GM23248 (cell line): ENCODE measurements around the gene CLCN3. TPM values are rescaled to one million over a fixed set of nuclear protein-coding genes. Genes with fewer than 3 reads are reported as not detected.
A peak's percentile ranks its signal among the peaks of the same experiment; 100 is the strongest.

ENCODE experiments used
- DNase-seq: peaks from one replicate; pipeline ENCODE4 v3.0.0-alpha.2; 2015
- H2AFZ ChIP-seq: fragments of 200-600 bp; sonication (generic); 2 replicates; pipeline ENCODE4 v1.6.1; 2016; ENCODE audit warnings: antibody characterized with exemption
- H3F3A ChIP-seq: fragments of 200-600 bp; sonication (generic); 2 replicates; pipeline ENCODE4 v1.6.1; 2016; ENCODE audit warnings: mild to moderate bottlenecking, antibody characterized with exemption, mixed run types; ENCODE audit not compliant: insufficient read depth
- H3K27ac ChIP-seq: fragments of 200-600 bp; sonication (generic); 2 replicates; pipeline ENCODE4 v1.5.1; 2016; ENCODE audit warnings: mild to moderate bottlenecking
- H3K27me3 ChIP-seq: fragments of 200-600 bp; sonication (generic); replicated peaks from 2 replicates; pipeline ENCODE4 v1.6.1; 2016; ENCODE audit warnings: mild to moderate bottlenecking; ENCODE audit not compliant: insufficient read depth
- H3K36me3 ChIP-seq: fragments of 200-600 bp; sonication (generic); 2 replicates; pipeline ENCODE4 v1.6.1; 2016; ENCODE audit warnings: low read depth, mild to moderate bottlenecking
- H3K4me1 ChIP-seq: fragments of 200-600 bp; sonication (generic); 2 replicates; pipeline ENCODE4 v1.6.1; 2016; ENCODE audit warnings: mild to moderate bottlenecking; ENCODE audit not compliant: insufficient read depth
- H3K4me2 ChIP-seq: fragments of 200-600 bp; sonication (generic); one replicate; pipeline ENCODE4 v1.6.1; 2016; ENCODE audit warnings: mild to moderate bottlenecking; ENCODE audit not compliant: unreplicated experiment
- H3K4me3 ChIP-seq: fragments of 200-600 bp; sonication (generic); 2 replicates; pipeline ENCODE4 v1.5.1; 2016; ENCODE audit warnings: mild to moderate bottlenecking
- H3K79me2 ChIP-seq: fragments of 200-600 bp; sonication (generic); 2 replicates; pipeline ENCODE4 v1.6.1; 2016; ENCODE audit warnings: mild to moderate bottlenecking; ENCODE audit not compliant: insufficient read depth
- H3K9ac ChIP-seq: fragments of 200-600 bp; sonication (generic); 2 replicates; pipeline ENCODE4 v1.6.1; 2016; ENCODE audit warnings: mild to moderate bottlenecking
- H3K9me2 ChIP-seq: fragments of 200-600 bp; sonication (generic); 2 replicates; pipeline ENCODE4 v1.6.1; 2016; ENCODE audit warnings: mixed run types, mild to moderate bottlenecking, moderate library complexity; ENCODE audit not compliant: insufficient read depth
- H3K9me3 ChIP-seq: fragments of 200-600 bp; sonication (generic); one replicate; pipeline ENCODE4 v1.6.1; 2017; ENCODE audit warnings: low read depth
- H4K20me1 ChIP-seq: fragments of 200-600 bp; sonication (generic); 2 replicates; pipeline ENCODE4 v1.6.0; 2016; ENCODE audit not compliant: insufficient read depth
- EZH2 ChIP-seq: fragments of 200-600 bp; sonication (generic); IDR thresholded peaks from 2 replicates; pipeline ENCODE4 v1.6.1; 2018; ENCODE audit warnings: antibody characterized with exemption, mild to moderate bottlenecking; ENCODE audit not compliant: insufficient read depth, poor library complexity, severe bottlenecking
- EZH2phosphoT487 ChIP-seq: fragments of 200-600 bp; sonication (generic); IDR thresholded peaks from 2 replicates; pipeline ENCODE4 v1.6.1; 2018; ENCODE audit warnings: antibody characterized with exemption, moderate library complexity, mild to moderate bottlenecking, low read depth; ENCODE audit not compliant: insufficient read depth
- WGBS, 2 experiments: methylation state at CpG; one replicate each; pipeline ENCODE4 v1.1.6; 2015 to 2017; ENCODE audit warnings: low lambda C conversion rate in 2 of 2, low coverage in 1 of 2; ENCODE audit errors: missing lambda C conversion rate in 2 of 2; 5-methylcytosine and 5-hydroxymethylcytosine counted together
- in situ Hi-C: fragments of 300-500 bp; cut with MboI; formaldehyde crosslinking; loops from 2 replicates; pipeline ENCODE4 v1.15.0; 2020
- polyA plus RNA-seq: library from polyadenylated mRNA; unstranded; fragments of >200 nt; fragmentation: Nextera tagmentation; extraction: Ambion mirVana; gene quantifications from 2 replicates; pipeline ENCODE4 v1.2.1, GENCODE V29; 2016
- total RNA-seq: library from RNA; depleted of rRNA; stranded (reverse); fragments of >200 nt; shearing (Covaris generic); gene quantifications from 2 replicates; pipeline ENCODE4 v1.2.3, GENCODE V29; 2014

Gene CLCN3
- total and polyA plus RNA-seq, 2 experiments from 2014 or later: 12.2 to 16.4 TPM

DNA sequence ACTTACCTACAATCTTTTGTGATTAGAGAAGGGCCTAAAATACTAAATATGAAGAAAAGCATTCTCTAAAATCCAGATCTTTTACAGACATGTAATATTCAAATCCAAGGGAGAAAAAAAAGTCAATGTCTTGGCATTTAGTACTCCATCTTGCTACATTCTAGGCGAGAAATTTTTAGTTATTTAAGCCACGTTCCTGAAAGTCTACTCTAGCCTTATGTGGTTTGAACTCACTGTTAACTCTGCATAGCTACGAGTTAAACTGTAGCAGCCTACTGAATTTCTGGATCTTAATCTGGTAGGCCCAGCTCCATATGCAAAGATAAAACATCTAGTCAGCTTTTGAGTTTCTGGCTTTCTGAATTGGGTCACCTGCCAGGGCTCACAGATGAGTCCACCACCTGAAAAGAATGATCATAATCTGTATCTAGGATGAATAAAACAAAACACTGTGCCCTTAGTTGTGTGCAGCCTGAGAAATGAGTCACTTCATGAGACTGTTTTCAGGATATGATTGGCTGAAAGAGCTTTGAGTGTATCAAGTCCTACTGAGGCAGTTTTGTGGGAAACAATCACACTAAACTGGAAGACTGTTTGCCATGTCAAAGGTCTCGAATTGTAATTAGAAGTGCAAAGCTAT, 4.8 kb upstream of the CLCN3 start:
- Histone ChIP-seq H3K4me2 (no peak overlapping the region), H3K79me2 (peaks cover 16% of the 10 kb centered on the region), H3K4me1 (peaks cover 23% of the 10 kb centered on the region), H3K9ac (no peak overlapping the region), H3K9me2 (no peaks in the 10 kb centered on the region), H4K20me1 (no peaks in the 10 kb centered on the region), H2AFZ (no peak overlapping the region), H3K36me3 (no peaks in the 10 kb centered on the region), H3K9me3 (no peaks in the 10 kb centered on the region), H3K27me3 (no peaks in the 10 kb centered on the region), H3K27ac (no peak overlapping the region), H3K4me3 (no peak overlapping the region), H3F3A (peaks cover 16% of the 10 kb centered on the region)
- in situ Hi-C loops: loop anchor here (25.0 kb wide), 1 partner anchor 422 kb away; the partner anchor contains the start of gene MFAP3L
- peak; percentile 42 for DNase-seq
- TF ChIP-seq EZH2: no peak
- no peak for TF ChIP-seq EZH2phosphoT487
- WGBS, 2 experiments: 62 to 64% methylated on average over 4 of the region's 4 CpGs

DNA sequence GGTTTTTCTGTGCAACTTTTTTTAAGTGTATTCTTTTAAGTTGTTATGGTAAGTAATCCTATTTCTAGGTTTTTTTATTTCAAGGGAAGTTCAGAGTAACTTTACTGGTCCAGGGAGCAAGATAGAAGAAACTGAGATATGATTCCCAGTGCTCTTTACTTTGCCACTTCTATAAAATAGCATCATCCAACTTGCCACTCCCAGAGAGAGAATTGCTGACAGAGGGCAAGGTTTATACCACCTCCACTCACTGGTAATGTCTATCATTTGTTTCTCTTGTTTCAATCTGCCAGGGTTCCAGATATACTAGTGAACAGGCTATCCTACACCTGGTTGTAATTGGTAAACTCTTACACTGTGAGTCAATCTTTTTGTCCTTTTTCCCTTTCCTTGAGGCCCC, 3.5 kb upstream of the CLCN3 start:
- TF ChIP-seq EZH2phosphoT487 (no peak), EZH2 (no peak)
- H3K9me3 ChIP-seq: no peaks in the 10 kb centered on the region
- in situ Hi-C loops: loop anchor here (25.0 kb wide), 1 partner anchor 420 kb away; the partner anchor contains the start of gene MFAP3L
- H2AFZ ChIP-seq: no peak overlapping the region
- no peak overlapping the region for H3K4me3 ChIP-seq
- H3K9me2 ChIP-seq: no peaks in the 10 kb centered on the region
- peaks cover 17% of the 10 kb centered on the region for H3K4me1 ChIP-seq
- H3F3A ChIP-seq: peaks cover 21% of the 10 kb centered on the region
- no peak overlapping the region for H3K4me2 ChIP-seq
- H3K27ac ChIP-seq: no peak overlapping the region
- H3K79me2 ChIP-seq: peaks cover 16% of the 10 kb centered on the region
- no peaks in the 10 kb centered on the region for H4K20me1 ChIP-seq
- no peaks in the 10 kb centered on the region for H3K36me3 ChIP-seq
- no peaks in the 10 kb centered on the region for H3K27me3 ChIP-seq
- no peak overlapping the region for H3K9ac ChIP-seq
- DNase-seq: no peak

DNA sequence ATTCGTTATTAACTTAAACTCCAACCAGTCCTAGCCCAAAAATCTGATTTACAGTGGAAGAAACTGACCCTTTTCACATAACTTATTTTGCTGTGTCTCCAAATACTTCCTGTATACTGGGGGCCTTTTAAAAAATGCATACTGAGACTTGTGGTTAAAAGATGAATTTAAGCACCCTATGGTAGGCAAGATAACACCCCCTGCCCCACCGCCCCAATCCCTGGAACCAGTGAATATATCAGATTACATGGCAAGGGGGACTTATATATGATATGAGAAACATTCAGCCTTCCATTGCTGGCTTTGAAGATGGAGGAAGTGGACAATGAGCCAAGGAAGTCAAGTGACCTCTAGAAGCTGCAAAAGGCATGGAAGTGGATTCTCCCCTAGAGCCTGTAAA, 3.1 kb upstream of the CLCN3 start:
- in situ Hi-C loops: loop anchor here (25.0 kb wide), 1 partner anchor 420 kb away; the partner anchor contains the start of gene MFAP3L
- Histone ChIP-seq H3F3A (peaks cover 24% of the 10 kb centered on the region), H3K4me1 (peaks cover 22% of the 10 kb centered on the region), H3K4me3 (no peak overlapping the region), H3K36me3 (no peaks in the 10 kb centered on the region), H3K9ac (no peak overlapping the region), H3K27ac (no peak overlapping the region), H4K20me1 (no peaks in the 10 kb centered on the region), H3K9me2 (no peaks in the 10 kb centered on the region), H2AFZ (no peak overlapping the region), H3K9me3 (no peaks in the 10 kb centered on the region), H3K4me2 (no peak overlapping the region), H3K79me2 (peaks cover 16% of the 10 kb centered on the region), H3K27me3 (no peaks in the 10 kb centered on the region)
- no peak for DNase-seq
- TF ChIP-seq EZH2 (no peak), EZH2phosphoT487 (no peak)
- 48 to 51% methylated on average over 2 of the region's 2 CpGs for WGBS, 2 experiments

DNA sequence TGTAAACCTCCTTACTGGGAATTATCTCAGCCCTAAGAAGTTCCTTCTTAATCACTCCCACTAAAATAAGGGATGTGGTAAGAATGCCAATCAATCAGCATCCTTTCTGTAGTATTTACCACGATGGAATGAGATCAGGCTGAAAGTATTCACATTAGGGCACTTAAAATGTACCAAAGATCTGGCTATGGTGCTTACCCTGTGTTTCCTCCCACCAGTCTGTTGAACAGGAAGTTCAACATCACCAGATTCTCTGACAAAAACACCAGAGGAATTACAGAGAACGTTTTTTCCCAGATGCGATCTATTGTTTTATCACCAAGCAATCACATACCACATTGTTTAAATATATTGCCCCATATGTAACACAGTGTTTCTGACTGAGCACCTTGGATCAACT, 2.1 kb upstream of the CLCN3 start:
- peak overlapping the region; percentile 19 for H3K27ac ChIP-seq
- DNase-seq: peak; percentile 45
- peak overlapping the region; percentile 95 for H2AFZ ChIP-seq
- no peaks in the 10 kb centered on the region for H3K36me3 ChIP-seq
- no peaks in the 10 kb centered on the region for H3K9me2 ChIP-seq
- no peak overlapping the region for H3K9ac ChIP-seq
- in situ Hi-C loops: loop anchor here (25.0 kb wide), 1 partner anchor 419 kb away; the partner anchor contains the start of gene MFAP3L
- peaks cover 26% of the 10 kb centered on the region for H3K79me2 ChIP-seq
- no peaks in the 10 kb centered on the region for H3K9me3 ChIP-seq
- peaks cover 25% of the 10 kb centered on the region for H3K4me1 ChIP-seq
- H3F3A ChIP-seq: peaks cover 23% of the 10 kb centered on the region
- H3K4me2 ChIP-seq: peak overlapping the region; percentile 26
- TF ChIP-seq EZH2phosphoT487 (no peak), EZH2 (no peak)
- H3K4me3 ChIP-seq: no peak overlapping the region
- H3K27me3 ChIP-seq: no peaks in the 10 kb centered on the region
- 16 to 17% methylated on average over 3 of the region's 3 CpGs for WGBS, 2 experiments
- H4K20me1 ChIP-seq: no peaks in the 10 kb centered on the region
